Astrocyte of the cerebellum (primary cell): ENCODE measurements around the gene RTN4.

Source experiments
- DNase-seq: peaks from one replicate; pipeline ENCODE4 v3.0.0-alpha.2; 2011; ENCODE audit warnings: low read depth
- H3K4me3 ChIP-seq: 2 replicates; pipeline ENCODE4 v1.5.1; 2011; ENCODE audit warnings: mild to moderate bottlenecking, low read depth, low read length, moderate library complexity
- in situ Hi-C: cut with HindIII; loops from 2 replicates; pipeline ENCODE4 v1.10.0; 2017; ENCODE audit warnings: low sequenced_read_pairs
- TF ChIP-seq, protein P1 (sequence below): IDR thresholded peaks from 2 replicates; pipeline ENCODE4 v1.5.1; 2012; ENCODE audit warnings: low read length, low read depth, moderate library complexity, mild to moderate bottlenecking; ENCODE audit errors: missing control alignments

The RTN4 gene

DNA sequence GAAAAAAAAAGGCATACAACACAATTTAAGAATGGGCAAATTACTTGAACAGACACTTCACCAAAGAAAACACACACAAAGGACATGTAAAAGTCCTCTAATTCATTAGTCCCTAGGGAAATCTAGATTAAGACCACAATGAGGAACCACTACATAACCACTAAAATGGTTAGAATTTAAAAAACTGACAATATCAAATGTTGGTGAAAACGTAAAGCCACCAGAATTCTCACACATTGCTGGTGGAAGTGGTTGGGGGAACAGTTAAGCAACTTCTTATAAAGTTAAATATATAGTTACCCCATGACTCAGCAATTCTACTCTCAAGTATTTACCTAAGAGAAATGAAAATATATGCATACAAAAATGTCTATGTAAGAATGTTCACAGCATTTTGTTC, 11.8 kb downstream of the RTN4 start:
- TF ChIP-seq, protein P1, sequence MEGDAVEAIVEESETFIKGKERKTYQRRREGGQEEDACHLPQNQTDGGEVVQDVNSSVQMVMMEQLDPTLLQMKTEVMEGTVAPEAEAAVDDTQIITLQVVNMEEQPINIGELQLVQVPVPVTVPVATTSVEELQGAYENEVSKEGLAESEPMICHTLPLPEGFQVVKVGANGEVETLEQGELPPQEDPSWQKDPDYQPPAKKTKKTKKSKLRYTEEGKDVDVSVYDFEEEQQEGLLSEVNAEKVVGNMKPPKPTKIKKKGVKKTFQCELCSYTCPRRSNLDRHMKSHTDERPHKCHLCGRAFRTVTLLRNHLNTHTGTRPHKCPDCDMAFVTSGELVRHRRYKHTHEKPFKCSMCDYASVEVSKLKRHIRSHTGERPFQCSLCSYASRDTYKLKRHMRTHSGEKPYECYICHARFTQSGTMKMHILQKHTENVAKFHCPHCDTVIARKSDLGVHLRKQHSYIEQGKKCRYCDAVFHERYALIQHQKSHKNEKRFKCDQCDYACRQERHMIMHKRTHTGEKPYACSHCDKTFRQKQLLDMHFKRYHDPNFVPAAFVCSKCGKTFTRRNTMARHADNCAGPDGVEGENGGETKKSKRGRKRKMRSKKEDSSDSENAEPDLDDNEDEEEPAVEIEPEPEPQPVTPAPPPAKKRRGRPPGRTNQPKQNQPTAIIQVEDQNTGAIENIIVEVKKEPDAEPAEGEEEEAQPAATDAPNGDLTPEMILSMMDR: no peak
- no peak for DNase-seq
- no peak overlapping the region for H3K4me3 ChIP-seq
- in situ Hi-C loops: no loop called here

DNA sequence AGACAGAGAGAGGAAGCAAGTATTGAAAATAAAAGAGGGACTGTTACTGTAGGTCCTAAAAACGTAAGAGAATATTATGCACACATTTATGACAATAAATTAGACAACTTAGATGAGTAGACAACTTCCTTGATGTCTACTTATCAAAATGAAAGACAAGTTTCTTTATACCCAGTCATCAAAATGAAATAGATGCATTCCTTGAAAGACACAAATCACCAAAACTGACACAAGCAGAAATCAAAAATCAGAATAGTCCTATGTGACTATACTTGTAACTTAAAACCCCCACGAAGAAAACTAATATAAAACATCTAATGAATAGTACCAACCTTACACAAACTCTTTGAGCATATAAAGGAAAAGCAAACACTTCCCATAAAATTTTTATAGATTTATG, 14.5 kb downstream of the RTN4 start:
- no peak overlapping the region for H3K4me3 ChIP-seq
- TF ChIP-seq, protein P1: no peak
- in situ Hi-C loops: no loop called here
- no peak for DNase-seq

DNA sequence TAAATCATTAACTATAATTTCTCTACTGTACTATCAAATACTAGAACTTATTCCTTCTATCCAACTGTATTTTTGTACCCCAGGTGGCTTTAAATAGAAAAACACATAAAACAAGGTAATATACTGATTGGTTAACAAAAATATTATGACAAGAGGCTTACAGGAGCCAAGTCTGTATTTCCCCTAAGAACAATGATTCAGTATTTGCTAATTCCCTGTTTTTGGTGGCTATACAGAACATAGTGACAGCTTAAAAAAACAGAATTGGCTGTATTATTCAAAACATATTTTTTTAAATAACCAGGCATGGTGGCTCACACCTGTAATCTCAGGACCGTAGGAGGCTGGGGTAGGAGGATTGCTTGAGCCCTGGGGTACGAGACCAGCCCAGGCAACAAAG, 16.3 kb downstream of the RTN4 start:
- TF ChIP-seq, protein P1: no peak
- no peak overlapping the region for H3K4me3 ChIP-seq
- in situ Hi-C loops: no loop called here
- no peak for DNase-seq

DNA sequence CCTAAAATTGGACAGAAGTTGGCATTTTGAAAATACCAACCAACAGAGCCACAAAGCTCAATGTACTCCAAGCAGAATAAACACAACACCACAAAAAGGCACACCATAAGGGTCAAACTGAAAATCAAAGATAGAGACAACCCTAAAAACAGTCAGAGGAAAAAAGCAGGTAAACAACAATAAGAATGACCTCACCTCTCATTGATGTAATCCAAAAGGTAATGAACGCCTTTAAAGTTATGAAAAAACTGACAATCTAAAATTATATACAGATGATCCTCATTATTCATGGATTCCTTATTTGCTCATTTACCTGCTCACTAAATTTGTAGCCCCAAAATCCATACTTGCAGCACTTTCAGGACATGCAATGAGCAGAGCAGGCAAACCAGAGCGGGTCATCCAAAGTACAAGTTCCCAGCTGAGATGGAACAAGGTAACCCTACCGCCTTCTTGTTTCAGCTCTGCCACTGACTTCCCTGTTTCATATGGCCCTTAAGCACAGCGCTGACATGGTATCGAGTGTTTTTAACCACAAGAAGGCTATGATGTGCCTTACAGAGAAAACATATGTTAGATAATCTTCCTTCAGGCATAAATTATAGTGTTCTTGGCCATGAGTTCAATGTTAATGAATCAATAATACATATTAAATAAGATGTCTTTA, 17.0 kb downstream of the RTN4 start:
- in situ Hi-C loops: no loop called here

DNA sequence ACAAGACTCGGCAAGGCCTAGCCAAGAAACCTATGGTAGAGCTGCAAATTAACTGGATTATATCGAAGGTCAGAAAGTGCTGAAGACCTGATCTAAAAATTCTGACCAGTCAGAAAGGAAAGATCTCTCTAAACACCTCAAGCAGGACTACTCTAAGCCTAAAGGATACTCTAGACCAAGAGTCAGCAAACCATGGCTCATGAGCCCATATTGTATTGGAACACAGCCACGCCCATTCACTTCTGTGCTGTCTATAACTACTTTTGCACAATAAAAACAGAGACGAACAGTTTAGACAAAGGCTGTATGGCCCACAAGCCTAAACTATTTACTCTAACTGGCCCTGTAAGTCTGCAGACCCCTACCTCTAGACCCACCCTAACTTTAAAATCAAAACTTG, 18.7 kb downstream of the RTN4 start:
- H3K4me3 ChIP-seq: no peak overlapping the region
- in situ Hi-C loops: no loop called here
- TF ChIP-seq, protein P1: no peak
- no peak for DNase-seq

More for the DNA sequence above, 17.0 kb downstream of the RTN4 start:
- TF ChIP-seq, protein P1: no peak
- DNase-seq: no peak
- H3K4me3 ChIP-seq: no peak overlapping the region

DNA sequence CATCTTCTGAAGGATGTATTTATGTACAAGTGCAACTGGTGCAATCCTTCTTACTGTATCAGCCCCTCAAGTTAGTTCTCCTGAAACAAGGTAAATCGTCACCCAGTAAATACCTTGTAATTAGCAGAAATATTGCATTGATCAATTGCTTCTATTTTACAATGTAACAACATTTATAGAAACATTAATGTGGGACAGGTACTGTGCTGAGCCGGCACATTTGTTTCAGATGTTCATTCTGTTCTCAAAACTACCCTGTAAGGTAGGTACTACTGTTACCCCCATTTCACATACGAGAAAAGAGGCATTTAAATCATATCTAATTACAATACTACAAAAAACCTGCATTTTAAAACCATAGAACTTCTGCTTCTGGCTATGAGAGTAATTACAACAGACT, 19.5 kb downstream of the RTN4 start:
- no peak for DNase-seq
- in situ Hi-C loops: no loop called here
- H3K4me3 ChIP-seq: no peak overlapping the region
- TF ChIP-seq, protein P1: no peak

DNA sequence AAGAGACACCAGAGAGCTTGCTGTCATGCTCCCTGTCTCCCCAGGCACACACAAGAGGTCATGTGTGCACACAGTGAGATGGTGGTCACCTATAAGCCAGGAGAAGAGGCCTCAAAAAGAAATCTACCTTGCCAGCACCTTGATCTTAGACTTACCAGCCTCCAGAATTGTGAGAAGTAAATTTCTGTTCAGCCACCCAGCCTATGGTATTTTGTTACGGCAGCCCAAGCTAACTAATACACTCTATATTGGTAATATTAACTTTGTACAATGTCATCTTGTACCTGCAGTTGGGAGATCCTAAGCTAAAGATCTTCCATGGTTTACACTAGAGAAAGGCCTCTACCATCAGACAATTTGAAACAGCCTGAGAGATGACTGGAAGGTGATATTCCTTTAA, 21.2 kb downstream of the RTN4 start:
- no peak for DNase-seq
- TF ChIP-seq, protein P1: no peak
- in situ Hi-C loops: loop anchor here (5.0 kb wide), 1 partner anchor 143 kb away; no protein-coding TSS in a partner anchor
- H3K4me3 ChIP-seq: no peak overlapping the region
